Stromal cell of bone marrow (primary cell): ENCODE measurements around the gene NOX1.
"Not testable (repeated sequence)": the region's sequence is repeated elsewhere in the genome, so short reads cannot be mapped to it uniquely, and the experiment has no call there.

Experiments used
- DNase-seq: peaks from one replicate; pipeline ENCODE4 v3.0.0-alpha.2; 2012; ENCODE audit warnings: low read depth

Gene NOX1

GRCh38 chrX:100819534-100819836, 54.7 kb downstream of the NOX1 start:
- DNase-seq, result no peak

DNA sequence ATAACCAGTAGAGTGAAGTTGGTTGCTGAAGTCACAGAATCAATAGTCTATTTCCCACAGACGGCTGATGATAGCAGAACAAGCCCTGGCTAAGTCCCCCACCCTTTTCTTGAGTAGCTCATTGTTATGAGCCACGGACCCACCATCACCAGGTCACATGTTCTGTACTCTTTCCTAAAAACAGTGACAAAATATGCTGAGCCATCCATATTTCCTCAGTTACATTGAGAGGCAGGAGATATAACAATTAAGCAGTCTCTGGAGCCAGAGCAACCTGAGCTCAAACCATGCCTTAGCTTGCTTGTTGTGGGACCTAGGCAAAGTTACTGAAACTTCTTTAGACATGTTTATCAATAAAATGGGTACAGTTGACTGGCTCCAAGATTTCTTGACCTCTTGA, 56.8 kb downstream of the NOX1 start:
- no peak for DNase-seq

- no peak for DNase-seq
Measured at GRCh38 chrX:100812216-100813158, 61.7 kb downstream of the NOX1 start.

GRCh38 chrX:100808265-100808664, 65.9 kb downstream of the NOX1 start:
- DNase-seq, result not testable (repeated sequence)

GRCh38 chrX:100804780-100805179, 69.4 kb downstream of the NOX1 start:
- DNase-seq, result no peak

- no peak for DNase-seq
Measured at GRCh38 chrX:100802843-100803242, 71.3 kb downstream of the NOX1 start.

GRCh38 chrX:100798484-100799214, 75.5 kb downstream of the NOX1 start:
- DNase-seq, result no peak

DNA sequence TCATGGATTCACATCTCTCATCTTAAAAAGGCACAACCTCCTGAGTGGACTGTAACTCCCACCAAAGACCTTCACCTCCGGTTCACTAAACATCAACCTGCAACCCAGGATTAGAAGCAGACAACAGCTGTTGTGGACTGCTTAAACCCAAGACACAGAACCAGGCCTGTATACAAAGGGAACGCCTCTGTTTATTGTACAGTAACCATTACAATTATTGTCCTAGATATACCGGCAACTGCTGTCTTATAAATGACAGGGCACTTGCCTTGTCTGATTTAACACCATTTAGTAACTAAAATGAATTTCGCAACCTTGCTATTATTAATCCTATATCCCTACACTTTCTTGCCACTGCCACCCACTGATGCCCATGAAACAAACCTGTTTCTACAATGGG, 76.8 kb downstream of the NOX1 start:
- DNase-seq, result no peak

DNA sequence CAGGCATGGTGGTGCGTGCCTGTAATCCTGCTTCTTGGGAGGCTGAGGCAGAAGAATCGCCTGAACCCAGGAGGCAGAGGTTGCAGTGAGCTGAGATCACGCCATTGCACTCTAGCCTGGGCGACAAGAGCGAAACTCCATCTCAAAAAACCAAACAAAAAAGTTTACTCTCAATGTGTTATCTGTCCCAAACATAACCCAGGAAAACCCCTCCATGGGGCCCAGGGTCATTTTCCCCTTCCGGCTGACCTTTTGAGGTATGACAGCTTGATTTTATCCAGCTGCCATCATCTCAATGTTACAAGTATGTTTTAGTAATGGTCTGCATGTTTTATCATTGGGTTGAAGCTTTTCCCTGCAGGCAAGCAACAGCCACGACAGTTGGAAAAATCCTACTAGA, 77.8 kb downstream of the NOX1 start:
- not testable (repeated sequence) for DNase-seq
